Measurements from ENCODE around the gene PPCDC.
A peak's percentile ranks its signal among the peaks of the same experiment; 100 is the strongest.

Gene PPCDC

GRCh38 chr15:75045332-75046015, 22.1 kb downstream of the PPCDC start:
- no peak for DNase-seq

- DNase-seq = no peak
Measured at GRCh38 chr15:75048394-75048793, 25.0 kb downstream of the PPCDC start.

- no peak for DNase-seq
Measured at GRCh38 chr15:75049392-75049791, 26.0 kb downstream of the PPCDC start.

- DNase-seq = no peak
Measured at GRCh38 chr15:75050283-75050682, 26.9 kb downstream of the PPCDC start.

- no peak for DNase-seq
Measured at GRCh38 chr15:75051191-75051608, 27.8 kb downstream of the PPCDC start.

- no peak for DNase-seq
Measured at GRCh38 chr15:75051711-75052110, 28.3 kb downstream of the PPCDC start.

GRCh38 chr15:75052972-75053747, 29.8 kb downstream of the PPCDC start:
- DNase-seq = no peak

GRCh38 chr15:75053748-75054125, 30.3 kb downstream of the PPCDC start:
- no peak for DNase-seq

GRCh38 chr15:75054172-75054897, 30.9 kb downstream of the PPCDC start:
- DNase-seq = no peak

GRCh38 chr15:75056036-75056435, 32.6 kb downstream of the PPCDC start:
- DNase-seq = no peak

- DNase-seq = no peak
Measured at GRCh38 chr15:75058127-75058905, 34.9 kb downstream of the PPCDC start.

GRCh38 chr15:75059607-75060006, 36.2 kb downstream of the PPCDC start:
- DNase-seq = no peak

GRCh38 chr15:75061272-75061671, 37.9 kb downstream of the PPCDC start:
- no peak for DNase-seq

- no peak for DNase-seq
Measured at GRCh38 chr15:75062706-75063105, 39.3 kb downstream of the PPCDC start.

- no peak for DNase-seq
Measured at GRCh38 chr15:75063338-75063737, 39.9 kb downstream of the PPCDC start.

GRCh38 chr15:75063889-75064288, 40.5 kb downstream of the PPCDC start:
- no peak for DNase-seq

GRCh38 chr15:75064846-75065245, 41.5 kb downstream of the PPCDC start:
- no peak for DNase-seq

GRCh38 chr15:75065467-75065850, 42.1 kb downstream of the PPCDC start:
- no peak for DNase-seq

GRCh38 chr15:75065851-75066509, 42.6 kb downstream of the PPCDC start:
- no peak for DNase-seq

- DNase-seq = peak; percentile 38
Measured at GRCh38 chr15:75067123-75067830, 43.9 kb downstream of the PPCDC start.

- DNase-seq = no peak
Measured at GRCh38 chr15:75068748-75069147, 45.4 kb downstream of the PPCDC start.
